Ishikawa (cell line): ENCODE data around the gene C12orf43.

ENCODE experiments used
- CEBPB ChIP-seq: IDR thresholded peaks from 2 replicates; pipeline ENCODE4 v1.6.1; 2012
- CREB1 ChIP-seq: IDR thresholded peaks from 2 replicates; pipeline ENCODE4 v1.6.1; 2012; ENCODE audit warnings: low read depth
- EGR1 ChIP-seq: IDR thresholded peaks from 2 replicates; pipeline ENCODE4 v1.6.1; 2012
- EP300 ChIP-seq: IDR thresholded peaks from 2 replicates; pipeline ENCODE4 v1.6.1; 2012; ENCODE audit warnings: borderline replicate concordance
- FOXM1 ChIP-seq: IDR thresholded peaks from 2 replicates; pipeline ENCODE4 v1.6.1; 2012; ENCODE audit warnings: low read depth, borderline replicate concordance
- MAX ChIP-seq: IDR thresholded peaks from 2 replicates; pipeline ENCODE4 v1.6.1; 2012
- NFIC ChIP-seq: IDR thresholded peaks from 2 replicates; pipeline ENCODE4 v1.6.1; 2012
- RAD21 ChIP-seq: IDR thresholded peaks from 2 replicates; pipeline ENCODE4 v1.6.1; 2012; ENCODE audit warnings: low read depth
- REST ChIP-seq: IDR thresholded peaks from 2 replicates; pipeline ENCODE4 v1.6.1; 2012; ENCODE audit warnings: low read depth, mild to moderate bottlenecking
- TAF1 ChIP-seq: IDR thresholded peaks from 2 replicates; pipeline ENCODE4 v1.6.1; 2012; ENCODE audit warnings: low read depth, mild to moderate bottlenecking
- TCF12 ChIP-seq: IDR thresholded peaks from 2 replicates; pipeline ENCODE4 v1.6.1; 2012; ENCODE audit warnings: low read depth
- TEAD4 ChIP-seq: IDR thresholded peaks from 2 replicates; pipeline ENCODE4 v1.6.1; 2012
- USF1 ChIP-seq: IDR thresholded peaks from 2 replicates; pipeline ENCODE4 v1.6.1; 2012
- YY1 ChIP-seq: IDR thresholded peaks from 2 replicates; pipeline ENCODE4 v1.6.1; 2012; ENCODE audit warnings: low read depth
- ZBTB7A ChIP-seq: IDR thresholded peaks from 2 replicates; pipeline ENCODE4 v1.6.1; 2012; ENCODE audit warnings: low read depth

The C12orf43 gene

GRCh38 chr12:120994059-120994458, 22.2 kb downstream of the C12orf43 start:
- TF ChIP-seq EP300 (no peak), NFIC (no peak), FOXM1 (no peak), CEBPB (no peak), YY1 (no peak), USF1 (no peak), RAD21 (no peak), TAF1 (no peak), EGR1 (no peak), MAX (no peak), CREB1 (no peak), ZBTB7A (no peak), REST (no peak), TCF12 (no peak), TEAD4 (no peak)

- TF ChIP-seq ZBTB7A (no peak), MAX (no peak), NFIC (no peak), TEAD4 (no peak), EP300 (no peak), CREB1 (no peak), USF1 (no peak), YY1 (no peak), TAF1 (no peak), CEBPB (no peak), EGR1 (no peak)
Observed at GRCh38 chr12:120993496-120993895, 22.8 kb downstream of the C12orf43 start.

GRCh38 chr12:120992989-120993388, 23.3 kb downstream of the C12orf43 start:
- TF ChIP-seq EGR1 (no peak), CEBPB (no peak), YY1 (no peak), NFIC (no peak), USF1 (no peak)

- TF ChIP-seq TAF1 (no peak), EGR1 (no peak)
Observed at GRCh38 chr12:120991965-120992364, 24.3 kb downstream of the C12orf43 start.

- TF ChIP-seq TCF12 (no peak), CEBPB (no peak), EP300 (no peak), ZBTB7A (no peak), NFIC (no peak), TAF1 (no peak), RAD21 (no peak), MAX (no peak), FOXM1 (no peak), EGR1 (no peak), USF1 (no peak), CREB1 (no peak), YY1 (no peak), TEAD4 (no peak), REST (no peak)
Observed at GRCh38 chr12:120990487-120991055, 25.7 kb downstream of the C12orf43 start.
